MCF 10A (cell line): ENCODE data around the gene PSMD1. TPM values are rescaled to one million over a fixed set of nuclear protein-coding genes. Genes with fewer than 3 reads are reported as not detected.

Source experiments
- BruUV-seq: library from RNA; stranded (reverse); fragments of 400-500 nt; replicated peaks from 2 replicates; lab custom pipeline; 2021; lab: Mats Ljungman, UMichigan
- CTCF ChIA-PET: fragments of 300-600 bp; sonication (Branson Sonifier 250); formaldehyde crosslinking; extraction: SDS; loops from one replicate; lab custom pipeline; 2021; ENCODE audit warnings: antibody characterized with exemption, inconsistent platforms; lab: Yijun Ruan, JAX
- POLR2A ChIA-PET: fragments of 300-600, 350-650 bp; sonication (Branson Sonifier 250); formaldehyde crosslinking; extraction: SDS; loops from one replicate; lab custom pipeline; 2020; ENCODE audit warnings: antibody characterized with exemption, inconsistent platforms; lab: Yijun Ruan, JAX
- DNase-seq: peaks from one replicate; pipeline ENCODE4 v3.0.0-alpha.2; 2018; ENCODE audit not compliant: unreplicated experiment
- H3K27ac Mint-ChIP-seq: one replicate; pipeline ENCODE4 v1.8.0; 2022; ENCODE audit warnings: mild to moderate bottlenecking, low read depth, mixed read lengths; ENCODE audit not compliant: unreplicated experiment
- H3K27me3 Mint-ChIP-seq: one replicate; pipeline ENCODE4 v1.8.0; 2022; ENCODE audit warnings: mixed read lengths; ENCODE audit not compliant: insufficient read depth, unreplicated experiment
- H3K36me3 Mint-ChIP-seq: one replicate; pipeline ENCODE4 v1.8.0; 2022; ENCODE audit warnings: mild to moderate bottlenecking, moderate library complexity, mixed read lengths; ENCODE audit not compliant: insufficient read depth, unreplicated experiment
- H3K4me1 Mint-ChIP-seq: one replicate; pipeline ENCODE4 v1.8.0; 2022; ENCODE audit warnings: mixed read lengths; ENCODE audit not compliant: insufficient read depth, unreplicated experiment
- H3K4me3 Mint-ChIP-seq: one replicate; pipeline ENCODE4 v1.8.0; 2022; ENCODE audit warnings: mild to moderate bottlenecking, moderate library complexity, mixed read lengths; ENCODE audit not compliant: unreplicated experiment
- H3K9me3 Mint-ChIP-seq: one replicate; pipeline ENCODE4 v1.8.0; 2022; ENCODE audit warnings: mixed read lengths; ENCODE audit not compliant: unreplicated experiment
- CTCF ChIP-seq: fragments of 200-600 bp; IDR thresholded peaks from one replicate; pipeline ENCODE4 v1.8.0; 2022; ENCODE audit warnings: antibody characterized with exemption, mild to moderate bottlenecking; ENCODE audit not compliant: unreplicated experiment
- intact Hi-C: fragments of 100-400 bp; cut with micrococcal nuclease; formaldehyde crosslinking; loops from 2 replicates; pipeline ENCODE4 v1.14.1; 2022
- total RNA-seq: library from RNA; stranded (reverse); gene quantifications from 2 replicates; pipeline ENCODE4 v1.2.3, GENCODE V29; 2022

The PSMD1 gene
- total RNA-seq, 1 experiment from 2014 or later, result 88.5 TPM

- ChIA-PET POLR2A (interaction anchor here (1.0 kb wide), 1 partner anchor 10 kb away, joined by 3 read pairs; no protein-coding TSS in a partner anchor), CTCF (interaction anchor here (0.5 to 2.1 kb wide), 2 partner anchors 13 to 824 kb away, joined by 7 to 8 read pairs; no protein-coding TSS in a partner anchor)
Measured at GRCh38 chr2:231039821-231040364, 16.8 kb upstream of the PSMD1 start.

DNA sequence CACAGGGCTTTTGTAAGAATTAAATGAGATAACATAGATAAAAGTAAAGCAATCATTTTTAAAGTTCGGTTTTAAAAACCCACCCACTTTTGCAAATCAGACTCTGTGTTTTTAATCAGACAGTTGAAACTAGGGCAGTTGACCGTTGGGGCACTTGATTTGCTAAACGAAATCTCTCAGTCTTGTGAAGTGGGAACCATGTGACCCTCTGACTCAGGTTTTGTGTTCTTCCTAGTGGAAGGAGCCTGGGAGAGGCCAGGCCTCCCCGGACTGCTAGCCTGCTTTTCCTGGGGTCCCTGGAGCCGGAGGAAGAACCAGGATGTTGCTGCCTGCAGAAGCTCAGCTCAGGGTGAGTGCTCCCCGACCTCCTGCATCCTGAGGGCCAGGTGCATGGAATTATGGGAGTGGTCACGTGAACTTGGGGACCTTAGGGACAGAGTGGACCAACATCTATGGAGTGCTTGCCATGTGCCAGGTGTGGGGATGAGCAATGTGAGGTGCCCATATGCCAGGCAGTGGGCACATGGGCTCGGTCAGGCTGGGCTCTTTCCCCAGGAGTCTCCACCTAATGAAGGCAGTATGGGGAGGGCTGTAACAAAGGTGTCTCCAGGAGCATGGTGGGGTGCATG, 15.5 kb upstream of the PSMD1 start:
- no peaks in the 10 kb centered on the region for H3K9me3 Mint-ChIP-seq
- POLR2A ChIA-PET, result no interaction called here
- CTCF ChIA-PET, result interaction anchor here (0.6 to 2.1 kb wide), 2 partner anchors 12 to 14 kb away, joined by 3 to 7 read pairs; no protein-coding TSS in a partner anchor

More at GRCh38 chr2:231039821-231040364, 16.8 kb upstream of the PSMD1 start:
- no peak overlapping the region for H3K27ac Mint-ChIP-seq
- no peaks in the 10 kb centered on the region for H3K36me3 Mint-ChIP-seq
- intact Hi-C loops, result no loop called here
- H3K4me3 Mint-ChIP-seq, result no peak overlapping the region
- no TSS peak for BruUV-seq
- DNase-seq, result peak; percentile 2
- no peaks in the 10 kb centered on the region for H3K4me1 Mint-ChIP-seq
- peaks cover 70% of the 10 kb centered on the region for H3K27me3 Mint-ChIP-seq
- no peak for TF ChIP-seq CTCF
- no peaks in the 10 kb centered on the region for H3K9me3 Mint-ChIP-seq

DNA sequence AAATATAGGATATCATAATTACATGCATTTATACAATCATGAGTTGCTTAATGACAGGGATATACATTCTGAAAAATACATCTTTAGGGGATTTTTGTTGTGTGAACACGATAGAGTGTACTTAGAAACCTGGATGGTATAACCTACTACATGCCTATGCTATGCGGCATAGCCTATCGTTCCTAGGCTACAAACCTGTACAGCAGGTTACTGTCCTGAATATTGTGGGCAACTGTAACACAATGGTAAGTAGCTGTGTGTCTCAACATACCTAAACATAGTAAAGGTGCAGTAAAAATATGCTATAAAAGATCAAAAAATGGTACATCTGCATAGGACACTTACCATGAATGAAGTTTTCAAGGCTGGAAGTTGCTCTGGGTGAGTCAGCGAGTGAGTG, 12.9 kb upstream of the PSMD1 start:
- Mint-ChIP-seq H3K4me3 (no peak overlapping the region), H3K27me3 (peaks cover 36% of the 10 kb centered on the region), H3K27ac (no peak overlapping the region), H3K36me3 (no peaks in the 10 kb centered on the region), H3K4me1 (no peaks in the 10 kb centered on the region), H3K9me3 (no peaks in the 10 kb centered on the region)
- CTCF ChIA-PET, result interaction anchor here (0.5 to 2.7 kb wide), 2 partner anchors 10 to 869 kb away, joined by 4 to 16 read pairs; no protein-coding TSS in a partner anchor
- TF ChIP-seq CTCF, result no peak
- no TSS peak for BruUV-seq
- POLR2A ChIA-PET, result no interaction called here
- intact Hi-C loops, result no loop called here
- DNase-seq, result no peak

More for the DNA sequence above, 15.5 kb upstream of the PSMD1 start:
- Mint-ChIP-seq H3K27ac (no peak overlapping the region), H3K27me3 (peaks cover 57% of the 10 kb centered on the region), H3K4me3 (no peak overlapping the region), H3K36me3 (no peaks in the 10 kb centered on the region), H3K4me1 (no peaks in the 10 kb centered on the region)
- no peak for DNase-seq
- no peak for TF ChIP-seq CTCF
- BruUV-seq, result no TSS peak
- intact Hi-C loops, result no loop called here

- Mint-ChIP-seq H3K27ac (no peak overlapping the region), H3K4me1 (no peaks in the 10 kb centered on the region), H3K9me3 (no peaks in the 10 kb centered on the region), H3K4me3 (no peak overlapping the region), H3K36me3 (no peaks in the 10 kb centered on the region), H3K27me3 (peaks cover 5% of the 10 kb centered on the region)
- DNase-seq, result no peak
- TF ChIP-seq CTCF, result no peak
- CTCF ChIA-PET, result interaction anchor here (0.6 to 1.1 kb wide), 3 partner anchors 11 to 73 kb away, joined by 3 read pairs; no protein-coding TSS in a partner anchor
- POLR2A ChIA-PET, result no interaction called here
- intact Hi-C loops, result no loop called here
- BruUV-seq, result no TSS peak
Measured at GRCh38 chr2:231046916-231047273, 9.8 kb upstream of the PSMD1 start.
